Adrenal gland (tissue), 5 donors: ENCODE measurements around the gene UBQLN4.

Experiments used
- CTCF ChIP-seq, 6 experiments: fragments of 450-650 bp in 4 of 6; fragments of 200-600 bp in 2 of 6; sonication (generic) in 1 of 6; IDR thresholded peaks; 1 replicate in 5 of 6; 2 replicates in 1 of 6; pipeline versions ENCODE4 v1.5.1 to v1.8.0; 2016 to 2021; ENCODE audit warnings: antibody characterized with exemption in 6 of 6, mild to moderate bottlenecking in 2 of 6, moderate library complexity in 1 of 6
- POLR2A ChIP-seq, 2 donors: fragments of 450-650 bp; IDR thresholded peaks; one replicate each; pipeline ENCODE4 v1.6.1; 2017; ENCODE audit warnings: antibody characterized with exemption in 2 of 2, mild to moderate bottlenecking in 2 of 2, moderate library complexity in 1 of 2
- donor health status: DM: no; HTN: no; CAD: no.

- TF ChIP-seq CTCF (IDR thresholded peaks at IDR 0.05) = no peak
- TF ChIP-seq POLR2A (IDR thresholded peaks at IDR 0.05) = no peak
Measured at GRCh38 chr1:156070548-156070947, 16.9 kb upstream of the UBQLN4 start.
